OCI-LY7 (cell line): ENCODE measurements around the gene BEND5.

Experiments used
- CTCF ChIP-seq: fragments of 200-600 bp; sonication (generic); conservative IDR thresholded peaks from 2 replicates; pipeline ENCODE4 v1.5.1; 2014; ENCODE audit warnings: mild to moderate bottlenecking, antibody characterized with exemption, low read length, moderate library complexity, mixed read lengths
- EZH2phosphoT487 ChIP-seq: fragments of 200-600 bp; sonication (generic); IDR thresholded peaks from 2 replicates; pipeline ENCODE4 v1.6.1; 2018; ENCODE audit warnings: low read depth, borderline replicate concordance, mild to moderate bottlenecking, mixed run types, antibody characterized with exemption, low read length, moderate library complexity, mixed read lengths

- TF ChIP-seq CTCF (no peak), EZH2phosphoT487 (no peak)
Observed at GRCh38 chr1:48753293-48753692, 23.4 kb downstream of the BEND5 start.
